ENCODE measurements around the gene ORM2.
"Not testable (repeated sequence)": the region's sequence is repeated elsewhere in the genome, so short reads cannot be mapped to it uniquely, and the experiment has no call there.

DNA sequence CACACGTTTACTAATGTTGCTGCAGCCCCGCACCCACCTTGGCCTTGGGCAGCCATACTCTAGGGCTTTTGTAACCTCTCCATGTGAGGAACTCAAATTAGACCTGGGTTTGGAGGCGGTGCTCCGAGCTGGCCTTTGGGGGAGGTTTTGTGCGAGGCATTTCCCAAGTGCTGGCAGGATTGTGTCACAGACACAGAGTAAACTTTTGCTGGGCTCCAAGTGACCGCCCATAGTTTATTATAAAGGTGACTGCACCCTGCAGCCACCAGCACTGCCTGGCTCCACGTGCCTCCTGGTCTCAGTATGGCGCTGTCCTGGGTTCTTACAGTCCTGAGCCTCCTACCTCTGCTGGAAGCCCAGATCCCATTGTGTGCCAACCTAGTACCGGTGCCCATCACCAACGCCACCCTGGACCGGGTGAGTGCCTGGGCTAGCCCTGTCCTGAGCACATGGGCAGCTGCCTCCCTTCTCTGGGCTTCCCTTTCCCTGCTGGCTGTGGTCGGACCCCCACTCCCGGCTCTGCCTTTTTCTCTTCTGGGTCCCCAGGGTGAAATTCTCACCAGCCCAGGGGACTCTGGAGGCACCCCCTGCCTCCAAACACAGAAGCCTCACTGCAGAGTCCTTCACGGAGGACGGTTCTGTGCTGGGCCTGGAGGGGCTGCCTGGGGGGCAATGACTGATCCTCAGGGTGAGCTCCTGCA is 6.7 kb upstream of the ORM2 start, which contains the start of gene ORM1:
- TF ChIP-seq, protein P1, sequence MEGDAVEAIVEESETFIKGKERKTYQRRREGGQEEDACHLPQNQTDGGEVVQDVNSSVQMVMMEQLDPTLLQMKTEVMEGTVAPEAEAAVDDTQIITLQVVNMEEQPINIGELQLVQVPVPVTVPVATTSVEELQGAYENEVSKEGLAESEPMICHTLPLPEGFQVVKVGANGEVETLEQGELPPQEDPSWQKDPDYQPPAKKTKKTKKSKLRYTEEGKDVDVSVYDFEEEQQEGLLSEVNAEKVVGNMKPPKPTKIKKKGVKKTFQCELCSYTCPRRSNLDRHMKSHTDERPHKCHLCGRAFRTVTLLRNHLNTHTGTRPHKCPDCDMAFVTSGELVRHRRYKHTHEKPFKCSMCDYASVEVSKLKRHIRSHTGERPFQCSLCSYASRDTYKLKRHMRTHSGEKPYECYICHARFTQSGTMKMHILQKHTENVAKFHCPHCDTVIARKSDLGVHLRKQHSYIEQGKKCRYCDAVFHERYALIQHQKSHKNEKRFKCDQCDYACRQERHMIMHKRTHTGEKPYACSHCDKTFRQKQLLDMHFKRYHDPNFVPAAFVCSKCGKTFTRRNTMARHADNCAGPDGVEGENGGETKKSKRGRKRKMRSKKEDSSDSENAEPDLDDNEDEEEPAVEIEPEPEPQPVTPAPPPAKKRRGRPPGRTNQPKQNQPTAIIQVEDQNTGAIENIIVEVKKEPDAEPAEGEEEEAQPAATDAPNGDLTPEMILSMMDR (IDR thresholded peaks at IDR 0.05 in 4 of 5, conservative IDR thresholded peaks at IDR 0.05 in 1 of 5), result not testable (repeated sequence)
- TF ChIP-seq POLR2A (IDR thresholded peaks at IDR 0.05), result not testable (repeated sequence)
